ENCODE data around the gene RAD18. TPM values are rescaled to one million over a fixed set of nuclear protein-coding genes. Genes with fewer than 3 reads are reported as not detected.

The RAD18 gene
- total RNA-seq, 1 experiment from 2014 or later, result 25.6 TPM

GRCh38 chr3:8992199-8992598, 28.9 kb upstream of the RAD18 start:
- peaks cover 13% of the 10 kb centered on the region for H3K4me1 ChIP-seq (replicated peaks)

GRCh38 chr3:8990266-8991215, 27.3 kb upstream of the RAD18 start:
- Histone ChIP-seq H3K27ac (no peak overlapping the region), H3K36me3 (no peaks in the 10 kb centered on the region), H3K27me3 (replicated peaks) (no peaks in the 10 kb centered on the region), H3K4me3 (no peak overlapping the region), H3K9me3 (replicated peaks) (no peaks in the 10 kb centered on the region), H3K4me1 (replicated peaks) (peaks cover 13% of the 10 kb centered on the region)
- peak; percentile 52 to 64 for DNase-seq (ENCODE audit: low read depth in 1 of 2, low spot score in 2 of 2)

More at GRCh38 chr3:8992199-8992598, 28.9 kb upstream of the RAD18 start:
- H3K36me3 ChIP-seq, result no peaks in the 10 kb centered on the region
- no peak overlapping the region for H3K27ac ChIP-seq
- H3K9me3 ChIP-seq (replicated peaks), result no peaks in the 10 kb centered on the region
- no peaks in the 10 kb centered on the region for H3K27me3 ChIP-seq (replicated peaks)
- no peak for DNase-seq (ENCODE audit: low read depth in 1 of 2, low spot score in 2 of 2)
- no peak overlapping the region for H3K4me3 ChIP-seq

GRCh38 chr3:8988791-8989558, 25.7 kb upstream of the RAD18 start:
- no peak overlapping the region for H3K4me3 ChIP-seq
- H3K27ac ChIP-seq, result no peak overlapping the region

GRCh38 chr3:8988384-8988655, 25.0 kb upstream of the RAD18 start:
- Histone ChIP-seq H3K9me3 (replicated peaks) (no peaks in the 10 kb centered on the region), H3K4me1 (replicated peaks) (peaks cover 13% of the 10 kb centered on the region), H3K4me3 (no peak overlapping the region), H3K36me3 (no peaks in the 10 kb centered on the region), H3K27me3 (replicated peaks) (no peaks in the 10 kb centered on the region), H3K27ac (no peak overlapping the region)
- no peak for DNase-seq (ENCODE audit: low read depth in 1 of 2, low spot score in 2 of 2)

More at GRCh38 chr3:8988791-8989558, 25.7 kb upstream of the RAD18 start:
- DNase-seq (ENCODE audit: low read depth in 1 of 2, low spot score in 2 of 2), result no peak
- H3K27me3 ChIP-seq (replicated peaks), result no peaks in the 10 kb centered on the region
- no peaks in the 10 kb centered on the region for H3K36me3 ChIP-seq
- peaks cover 13% of the 10 kb centered on the region for H3K4me1 ChIP-seq (replicated peaks)
- H3K9me3 ChIP-seq (replicated peaks), result no peaks in the 10 kb centered on the region

- Histone ChIP-seq H3K36me3 (no peaks in the 10 kb centered on the region), H3K4me3 (no peak overlapping the region), H3K9me3 (replicated peaks) (no peaks in the 10 kb centered on the region), H3K27ac (no peak overlapping the region), H3K4me1 (replicated peaks) (peaks cover 13% of the 10 kb centered on the region), H3K27me3 (replicated peaks) (no peaks in the 10 kb centered on the region)
- peak in 1 of 2 experiments; percentile 19 for DNase-seq (ENCODE audit: low read depth in 1 of 2, low spot score in 2 of 2)
These were observed 24.5 kb upstream of the RAD18 start for GRCh38 chr3:8987645-8988383.

GRCh38 chr3:8987226-8987625, 24.0 kb upstream of the RAD18 start:
- no peak for DNase-seq (ENCODE audit: low read depth in 1 of 2, low spot score in 2 of 2)
- Histone ChIP-seq H3K27me3 (replicated peaks) (no peaks in the 10 kb centered on the region), H3K4me1 (replicated peaks) (peaks cover 13% of the 10 kb centered on the region), H3K9me3 (replicated peaks) (no peaks in the 10 kb centered on the region), H3K27ac (no peak overlapping the region), H3K4me3 (no peak overlapping the region), H3K36me3 (no peaks in the 10 kb centered on the region)

GRCh38 chr3:8986741-8987140, 23.5 kb upstream of the RAD18 start:
- DNase-seq (ENCODE audit: low read depth in 1 of 2, low spot score in 2 of 2), result no peak
- Histone ChIP-seq H3K27me3 (replicated peaks) (no peaks in the 10 kb centered on the region), H3K27ac (no peak overlapping the region), H3K4me1 (replicated peaks) (peaks cover 13% of the 10 kb centered on the region), H3K36me3 (no peaks in the 10 kb centered on the region), H3K4me3 (no peak overlapping the region), H3K9me3 (replicated peaks) (no peaks in the 10 kb centered on the region)

- H3K27me3 ChIP-seq (replicated peaks), result no peaks in the 10 kb centered on the region
- H3K4me3 ChIP-seq, result no peak overlapping the region
- peaks cover 6% of the 10 kb centered on the region for H3K4me1 ChIP-seq (replicated peaks)
- no peaks in the 10 kb centered on the region for H3K9me3 ChIP-seq (replicated peaks)
- DNase-seq (ENCODE audit: low read depth in 1 of 2, low spot score in 2 of 2), result no peak
- no peaks in the 10 kb centered on the region for H3K36me3 ChIP-seq
- H3K27ac ChIP-seq, result no peak overlapping the region
These were observed 22.6 kb upstream of the RAD18 start for GRCh38 chr3:8985876-8986275.

GRCh38 chr3:8985411-8985831, 22.1 kb upstream of the RAD18 start:
- H3K27ac ChIP-seq, result no peak overlapping the region
- DNase-seq (ENCODE audit: low read depth in 1 of 2, low spot score in 2 of 2), result no peak

GRCh38 chr3:8984526-8984925, 21.3 kb upstream of the RAD18 start:
- Histone ChIP-seq H3K36me3 (no peaks in the 10 kb centered on the region), H3K27ac (no peak overlapping the region), H3K27me3 (replicated peaks) (no peaks in the 10 kb centered on the region), H3K4me3 (no peak overlapping the region), H3K9me3 (replicated peaks) (no peaks in the 10 kb centered on the region), H3K4me1 (replicated peaks) (no peaks in the 10 kb centered on the region)
- DNase-seq (ENCODE audit: low read depth in 1 of 2, low spot score in 2 of 2), result no peak

More at GRCh38 chr3:8985411-8985831, 22.1 kb upstream of the RAD18 start:
- Histone ChIP-seq H3K4me3 (no peak overlapping the region), H3K4me1 (replicated peaks) (peaks cover 1% of the 10 kb centered on the region), H3K27me3 (replicated peaks) (no peaks in the 10 kb centered on the region), H3K36me3 (no peaks in the 10 kb centered on the region), H3K9me3 (replicated peaks) (no peaks in the 10 kb centered on the region)

GRCh38 chr3:8984081-8984480, 20.8 kb upstream of the RAD18 start:
- 0 out of 2 replicates have a peak, but pooled peaks cover 3% of the 10 kb centered on the region for H3K9me3 ChIP-seq (replicated peaks)
- H3K27me3 ChIP-seq (replicated peaks), result no peaks in the 10 kb centered on the region
- no peaks in the 10 kb centered on the region for H3K36me3 ChIP-seq
- H3K4me1 ChIP-seq (replicated peaks), result no peaks in the 10 kb centered on the region
- no peak for DNase-seq (ENCODE audit: low read depth in 1 of 2, low spot score in 2 of 2)
- H3K4me3 ChIP-seq, result no peak overlapping the region
- H3K27ac ChIP-seq, result no peak overlapping the region

- no peak for DNase-seq (ENCODE audit: low read depth in 1 of 2, low spot score in 2 of 2)
- Histone ChIP-seq H3K4me1 (replicated peaks) (no peaks in the 10 kb centered on the region), H3K27me3 (replicated peaks) (no peaks in the 10 kb centered on the region), H3K36me3 (no peaks in the 10 kb centered on the region), H3K4me3 (no peak overlapping the region), H3K9me3 (replicated peaks) (0 out of 2 replicates have a peak, but pooled peaks cover 3% of the 10 kb centered on the region), H3K27ac (no peak overlapping the region)
These were observed 20.3 kb upstream of the RAD18 start for GRCh38 chr3:8983591-8983990.

GRCh38 chr3:8983026-8983425, 19.8 kb upstream of the RAD18 start:
- Histone ChIP-seq H3K4me3 (no peak overlapping the region), H3K27ac (no peak overlapping the region), H3K27me3 (replicated peaks) (no peaks in the 10 kb centered on the region), H3K36me3 (no peaks in the 10 kb centered on the region), H3K9me3 (replicated peaks) (0 out of 2 replicates have a peak, but pooled peaks cover 3% of the 10 kb centered on the region), H3K4me1 (replicated peaks) (no peaks in the 10 kb centered on the region)
- DNase-seq (ENCODE audit: low read depth in 1 of 2, low spot score in 2 of 2), result no peak
